Fibroblast of mammary gland (primary cell): ENCODE results near the gene LGALS1.
A peak's percentile ranks its signal among the peaks of the same experiment; 100 is the strongest.

ENCODE experiments used
- DNase-seq: peaks from one replicate; pipeline ENCODE4 v3.0.0-alpha.2; 2010; ENCODE audit warnings: low read depth
- H3K4me3 ChIP-seq: 2 replicates; pipeline ENCODE4 v1.5.1; 2011; ENCODE audit warnings: low read depth, mild to moderate bottlenecking, low read length, moderate library complexity; ENCODE audit not compliant: control insufficient read depth
- TF ChIP-seq, protein P1 (sequence below): conservative IDR thresholded peaks from 2 replicates; pipeline ENCODE4 v1.5.1; 2011; ENCODE audit warnings: low read depth, low read length, inconsistent platforms; ENCODE audit not compliant: control insufficient read depth, insufficient read depth

The LGALS1 gene

DNA sequence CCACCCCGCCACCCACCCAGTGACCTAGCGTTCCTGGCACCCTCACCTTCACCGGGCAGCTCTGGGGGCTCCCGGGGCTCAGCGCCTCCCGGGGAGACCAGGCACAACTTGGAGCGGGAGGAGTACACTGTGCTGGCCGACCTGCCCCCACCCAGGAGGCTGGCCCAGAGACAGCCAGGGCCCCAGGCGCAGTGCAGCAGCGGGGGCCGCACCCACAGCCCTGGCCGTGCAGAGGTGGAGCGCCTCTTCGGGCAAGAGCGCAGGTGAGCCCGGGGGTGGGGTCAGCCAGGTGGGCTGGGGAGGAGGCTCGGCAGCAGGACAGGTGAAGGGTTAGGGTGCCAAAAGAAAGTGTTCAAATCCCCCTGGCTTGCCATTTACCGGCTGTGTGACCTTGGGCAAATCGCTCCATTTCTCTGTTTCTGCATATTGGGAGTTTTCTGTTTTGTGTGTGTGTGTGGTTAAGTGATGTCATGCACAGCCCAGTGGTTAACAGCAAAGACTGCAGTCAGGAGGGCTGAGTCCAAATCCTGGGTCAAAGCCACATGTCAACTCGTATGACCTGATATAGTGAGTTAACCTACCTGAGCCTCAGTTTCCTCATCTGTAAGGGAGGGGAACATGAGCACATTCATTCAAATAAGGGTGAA lies 50.9 kb downstream of the LGALS1 start:
- DNase-seq: peak; percentile 70
- no peak overlapping the region for H3K4me3 ChIP-seq
- TF ChIP-seq, protein P1, sequence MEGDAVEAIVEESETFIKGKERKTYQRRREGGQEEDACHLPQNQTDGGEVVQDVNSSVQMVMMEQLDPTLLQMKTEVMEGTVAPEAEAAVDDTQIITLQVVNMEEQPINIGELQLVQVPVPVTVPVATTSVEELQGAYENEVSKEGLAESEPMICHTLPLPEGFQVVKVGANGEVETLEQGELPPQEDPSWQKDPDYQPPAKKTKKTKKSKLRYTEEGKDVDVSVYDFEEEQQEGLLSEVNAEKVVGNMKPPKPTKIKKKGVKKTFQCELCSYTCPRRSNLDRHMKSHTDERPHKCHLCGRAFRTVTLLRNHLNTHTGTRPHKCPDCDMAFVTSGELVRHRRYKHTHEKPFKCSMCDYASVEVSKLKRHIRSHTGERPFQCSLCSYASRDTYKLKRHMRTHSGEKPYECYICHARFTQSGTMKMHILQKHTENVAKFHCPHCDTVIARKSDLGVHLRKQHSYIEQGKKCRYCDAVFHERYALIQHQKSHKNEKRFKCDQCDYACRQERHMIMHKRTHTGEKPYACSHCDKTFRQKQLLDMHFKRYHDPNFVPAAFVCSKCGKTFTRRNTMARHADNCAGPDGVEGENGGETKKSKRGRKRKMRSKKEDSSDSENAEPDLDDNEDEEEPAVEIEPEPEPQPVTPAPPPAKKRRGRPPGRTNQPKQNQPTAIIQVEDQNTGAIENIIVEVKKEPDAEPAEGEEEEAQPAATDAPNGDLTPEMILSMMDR: peak; percentile 46

DNA sequence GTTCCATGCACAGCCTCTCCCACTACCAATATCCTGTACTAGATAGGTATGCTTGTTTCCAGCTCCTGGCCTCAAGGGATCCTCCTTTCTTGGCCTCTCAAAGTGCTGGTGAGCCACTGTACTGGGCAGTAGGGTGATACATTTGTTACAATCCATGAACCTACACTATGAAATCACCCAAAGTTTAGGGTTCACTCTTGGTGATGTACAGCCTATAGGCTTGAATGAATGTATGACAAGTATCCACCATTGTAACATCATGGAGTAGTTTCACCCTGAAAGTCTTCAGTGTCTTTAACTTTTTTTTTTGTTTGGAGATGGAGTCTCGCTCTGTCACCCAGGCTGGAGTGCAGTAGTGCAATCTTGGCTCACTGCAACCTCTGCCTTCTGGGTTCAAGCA lies 53.2 kb downstream of the LGALS1 start:
- TF ChIP-seq, protein P1: no peak
- H3K4me3 ChIP-seq: no peak overlapping the region
- DNase-seq: no peak
